A549 (cell line): ENCODE measurements around the gene SRPRA.

ENCODE experiments used
- BHLHE40 ChIP-seq: IDR thresholded peaks from 2 replicates; pipeline ENCODE4 v1.6.1; 2012; ENCODE audit warnings: low read depth, low read length, inconsistent platforms
- EP300 ChIP-seq, 2 experiments: fragments of >200 bp; sonication (Bioruptor Twin); formaldehyde crosslinking; IDR thresholded peaks; 2 replicates in 1 of 2; 3 replicates in 1 of 2; pipeline ENCODE4 v1.6.1; 2016 to 2017
- ESRRA ChIP-seq: fragments of 150-350 bp; IDR thresholded peaks from 2 replicates; pipeline ENCODE4 v1.6.1; 2014; ENCODE audit warnings: mild to moderate bottlenecking, low read length, borderline replicate concordance
- JUNB ChIP-seq: fragments of >200 bp; sonication (Bioruptor Twin); formaldehyde crosslinking; IDR thresholded peaks from 2 replicates; pipeline ENCODE4 v1.6.1; 2016
- MAFK ChIP-seq: fragments of 450-650 bp; IDR thresholded peaks from 2 replicates; pipeline ENCODE4 v1.6.1; 2014; ENCODE audit not compliant: partially characterized antibody
- NFE2L2 ChIP-seq: fragments of 150-350 bp; conservative IDR thresholded peaks from 2 replicates; pipeline ENCODE4 v1.6.1; 2014; ENCODE audit warnings: low read length
- POLR2A ChIP-seq: IDR thresholded peaks from 2 replicates; pipeline ENCODE4 v1.6.1; 2012; ENCODE audit warnings: mild to moderate bottlenecking, low read length
- RNF2 ChIP-seq: fragments of 200-600 bp; sonication (generic); IDR thresholded peaks from 2 replicates; pipeline ENCODE4 v1.6.1; 2016; ENCODE audit warnings: low read depth, mild to moderate bottlenecking, antibody characterized with exemption, moderate library complexity, borderline replicate concordance
- ZFP36 ChIP-seq: fragments of 450-650 bp; IDR thresholded peaks from 2 replicates; pipeline ENCODE4 v1.6.1; 2014; ENCODE audit warnings: borderline replicate concordance; ENCODE audit not compliant: partially characterized antibody
- TF ChIP-seq, protein P1 (sequence below): fragments of >200 bp; sonication (Bioruptor Twin); formaldehyde crosslinking; IDR thresholded peaks from 3 replicates; pipeline ENCODE4 v1.5.1; 2016
- TF ChIP-seq, protein P2 (sequence below): fragments of 200-600 bp; sonication (generic); IDR thresholded peaks from 2 replicates; pipeline ENCODE4 v1.6.1; 2016; ENCODE audit warnings: antibody characterized with exemption, mild to moderate bottlenecking, moderate library complexity
- TF ChIP-seq, protein P3 (sequence below): fragments of >200 bp; sonication (Bioruptor Twin); formaldehyde crosslinking; IDR thresholded peaks from 2 replicates; pipeline ENCODE4 v1.6.1; 2016
- TF ChIP-seq, protein P4 (sequence below): IDR thresholded peaks from 2 replicates; pipeline ENCODE4 v1.6.1; 2012
- TF ChIP-seq, protein P5 (sequence below): fragments of 150-350 bp; IDR thresholded peaks from 2 replicates; pipeline ENCODE4 v1.6.1; 2014; ENCODE audit warnings: low read depth, mild to moderate bottlenecking, low read length

DNA sequence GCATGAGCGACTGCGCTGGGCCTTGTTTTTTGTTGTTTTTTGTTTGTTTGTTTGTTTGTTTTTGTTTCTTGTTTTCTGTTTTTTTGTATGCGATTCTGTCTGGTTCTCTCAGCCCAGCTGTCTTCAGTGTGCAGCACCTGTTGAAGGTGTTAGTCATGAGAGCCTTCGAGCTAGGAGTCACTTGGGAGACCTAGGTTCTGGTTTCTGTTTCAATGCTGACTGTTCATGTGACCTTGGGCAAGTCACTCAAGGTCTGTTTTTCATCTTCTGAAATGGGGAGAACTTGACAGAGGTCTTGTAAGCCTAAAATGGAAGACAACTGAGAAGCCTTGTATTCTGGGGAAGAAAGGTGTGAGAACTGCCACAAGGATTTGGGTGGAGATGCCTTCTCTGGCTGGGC, 37.0 kb upstream of the SRPRA start:
- TF ChIP-seq, protein P1, sequence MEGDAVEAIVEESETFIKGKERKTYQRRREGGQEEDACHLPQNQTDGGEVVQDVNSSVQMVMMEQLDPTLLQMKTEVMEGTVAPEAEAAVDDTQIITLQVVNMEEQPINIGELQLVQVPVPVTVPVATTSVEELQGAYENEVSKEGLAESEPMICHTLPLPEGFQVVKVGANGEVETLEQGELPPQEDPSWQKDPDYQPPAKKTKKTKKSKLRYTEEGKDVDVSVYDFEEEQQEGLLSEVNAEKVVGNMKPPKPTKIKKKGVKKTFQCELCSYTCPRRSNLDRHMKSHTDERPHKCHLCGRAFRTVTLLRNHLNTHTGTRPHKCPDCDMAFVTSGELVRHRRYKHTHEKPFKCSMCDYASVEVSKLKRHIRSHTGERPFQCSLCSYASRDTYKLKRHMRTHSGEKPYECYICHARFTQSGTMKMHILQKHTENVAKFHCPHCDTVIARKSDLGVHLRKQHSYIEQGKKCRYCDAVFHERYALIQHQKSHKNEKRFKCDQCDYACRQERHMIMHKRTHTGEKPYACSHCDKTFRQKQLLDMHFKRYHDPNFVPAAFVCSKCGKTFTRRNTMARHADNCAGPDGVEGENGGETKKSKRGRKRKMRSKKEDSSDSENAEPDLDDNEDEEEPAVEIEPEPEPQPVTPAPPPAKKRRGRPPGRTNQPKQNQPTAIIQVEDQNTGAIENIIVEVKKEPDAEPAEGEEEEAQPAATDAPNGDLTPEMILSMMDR: no peak
- TF ChIP-seq, protein P2, sequence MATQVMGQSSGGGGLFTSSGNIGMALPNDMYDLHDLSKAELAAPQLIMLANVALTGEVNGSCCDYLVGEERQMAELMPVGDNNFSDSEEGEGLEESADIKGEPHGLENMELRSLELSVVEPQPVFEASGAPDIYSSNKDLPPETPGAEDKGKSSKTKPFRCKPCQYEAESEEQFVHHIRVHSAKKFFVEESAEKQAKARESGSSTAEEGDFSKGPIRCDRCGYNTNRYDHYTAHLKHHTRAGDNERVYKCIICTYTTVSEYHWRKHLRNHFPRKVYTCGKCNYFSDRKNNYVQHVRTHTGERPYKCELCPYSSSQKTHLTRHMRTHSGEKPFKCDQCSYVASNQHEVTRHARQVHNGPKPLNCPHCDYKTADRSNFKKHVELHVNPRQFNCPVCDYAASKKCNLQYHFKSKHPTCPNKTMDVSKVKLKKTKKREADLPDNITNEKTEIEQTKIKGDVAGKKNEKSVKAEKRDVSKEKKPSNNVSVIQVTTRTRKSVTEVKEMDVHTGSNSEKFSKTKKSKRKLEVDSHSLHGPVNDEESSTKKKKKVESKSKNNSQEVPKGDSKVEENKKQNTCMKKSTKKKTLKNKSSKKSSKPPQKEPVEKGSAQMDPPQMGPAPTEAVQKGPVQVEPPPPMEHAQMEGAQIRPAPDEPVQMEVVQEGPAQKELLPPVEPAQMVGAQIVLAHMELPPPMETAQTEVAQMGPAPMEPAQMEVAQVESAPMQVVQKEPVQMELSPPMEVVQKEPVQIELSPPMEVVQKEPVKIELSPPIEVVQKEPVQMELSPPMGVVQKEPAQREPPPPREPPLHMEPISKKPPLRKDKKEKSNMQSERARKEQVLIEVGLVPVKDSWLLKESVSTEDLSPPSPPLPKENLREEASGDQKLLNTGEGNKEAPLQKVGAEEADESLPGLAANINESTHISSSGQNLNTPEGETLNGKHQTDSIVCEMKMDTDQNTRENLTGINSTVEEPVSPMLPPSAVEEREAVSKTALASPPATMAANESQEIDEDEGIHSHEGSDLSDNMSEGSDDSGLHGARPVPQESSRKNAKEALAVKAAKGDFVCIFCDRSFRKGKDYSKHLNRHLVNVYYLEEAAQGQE: no peak
- TF ChIP-seq POLR2A: no peak
- TF ChIP-seq EP300 (IDR thresholded peaks at IDR 0.05): no peak
- TF ChIP-seq BHLHE40: no peak
- TF ChIP-seq ESRRA: no peak
- TF ChIP-seq MAFK: no peak
- no peak for TF ChIP-seq JUNB
- TF ChIP-seq, protein P3, sequence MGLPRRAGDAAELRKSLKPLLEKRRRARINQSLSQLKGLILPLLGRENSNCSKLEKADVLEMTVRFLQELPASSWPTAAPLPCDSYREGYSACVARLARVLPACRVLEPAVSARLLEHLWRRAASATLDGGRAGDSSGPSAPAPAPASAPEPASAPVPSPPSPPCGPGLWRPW: no peak
- TF ChIP-seq RNF2: no peak
- TF ChIP-seq NFE2L2: no peak
- TF ChIP-seq, protein P4, sequence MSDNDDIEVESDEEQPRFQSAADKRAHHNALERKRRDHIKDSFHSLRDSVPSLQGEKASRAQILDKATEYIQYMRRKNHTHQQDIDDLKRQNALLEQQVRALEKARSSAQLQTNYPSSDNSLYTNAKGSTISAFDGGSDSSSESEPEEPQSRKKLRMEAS: no peak
- TF ChIP-seq ZFP36: no peak
- TF ChIP-seq, protein P5, sequence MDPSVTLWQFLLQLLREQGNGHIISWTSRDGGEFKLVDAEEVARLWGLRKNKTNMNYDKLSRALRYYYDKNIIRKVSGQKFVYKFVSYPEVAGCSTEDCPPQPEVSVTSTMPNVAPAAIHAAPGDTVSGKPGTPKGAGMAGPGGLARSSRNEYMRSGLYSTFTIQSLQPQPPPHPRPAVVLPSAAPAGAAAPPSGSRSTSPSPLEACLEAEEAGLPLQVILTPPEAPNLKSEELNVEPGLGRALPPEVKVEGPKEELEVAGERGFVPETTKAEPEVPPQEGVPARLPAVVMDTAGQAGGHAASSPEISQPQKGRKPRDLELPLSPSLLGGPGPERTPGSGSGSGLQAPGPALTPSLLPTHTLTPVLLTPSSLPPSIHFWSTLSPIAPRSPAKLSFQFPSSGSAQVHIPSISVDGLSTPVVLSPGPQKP: no peak
